ENCODE results near the gene UBAP1.

- TF ChIP-seq POLR2AphosphoS5 (IDR thresholded peaks at IDR 0.05; ENCODE audit: low read depth, low read length) (no peak), POLR2A (IDR thresholded peaks at IDR 0.05; ENCODE audit: low read depth, low read length) (no peak)
Measured at GRCh38 chr9:34190996-34191892, 12.4 kb downstream of the UBAP1 start.
